Neuronal stem cell (in vitro differentiated cells): ENCODE results near the gene SLC25A22.

Experiments
- DNase-seq: peaks from one replicate; pipeline ENCODE4 v3.0.0-alpha.2; 2013; ENCODE audit warnings: low spot score
- H2AFZ ChIP-seq: one replicate; pipeline ENCODE4 v1.6.1; 2013; ENCODE audit warnings: mild to moderate bottlenecking, low read length, inconsistent platforms
- H2AK5ac ChIP-seq: 2 replicates; pipeline ENCODE4 v1.6.1; 2013; ENCODE audit warnings: low read depth, mild to moderate bottlenecking, inconsistent platforms, low read length, moderate library complexity, mixed read lengths
- H2BK120ac ChIP-seq: 2 replicates; pipeline ENCODE4 v1.6.1; 2013; ENCODE audit warnings: low read depth, mild to moderate bottlenecking, inconsistent platforms, low read length, moderate library complexity, mixed read lengths
- H2BK12ac ChIP-seq: one replicate; pipeline ENCODE4 v1.6.1; 2013; ENCODE audit warnings: low read length, inconsistent platforms
- H2BK15ac ChIP-seq: 2 replicates; pipeline ENCODE4 v1.6.1; 2013; ENCODE audit warnings: mild to moderate bottlenecking, low read length, inconsistent platforms, mixed read lengths
- H2BK5ac ChIP-seq: one replicate; pipeline ENCODE4 v1.6.1; 2013; ENCODE audit warnings: inconsistent platforms, mild to moderate bottlenecking, low read length, moderate library complexity
- H3K14ac ChIP-seq: one replicate; pipeline ENCODE4 v1.6.1; 2013; ENCODE audit warnings: low read length, inconsistent platforms
- H3K18ac ChIP-seq: 2 replicates; pipeline ENCODE4 v1.6.1; 2013; ENCODE audit warnings: low read length, inconsistent platforms
- H3K23ac ChIP-seq: 2 replicates; pipeline ENCODE4 v1.6.1; 2013; ENCODE audit warnings: low read depth, mild to moderate bottlenecking, mixed read lengths, low read length, inconsistent platforms; ENCODE audit not compliant: poor library complexity
- H3K27ac ChIP-seq: replicated peaks from 3 replicates; pipeline ENCODE4 v1.5.1; 2013; ENCODE audit warnings: low read length, inconsistent platforms
- H3K27me3 ChIP-seq, 3 experiments: 2 replicates each; pipeline ENCODE4 v1.6.1; 2013; ENCODE audit warnings: low read length in 3 of 3, mild to moderate bottlenecking in 2 of 3, inconsistent platforms in 1 of 3, low read depth in 1 of 3, mixed read lengths in 1 of 3, moderate library complexity in 1 of 3; ENCODE audit not compliant: control insufficient read depth in 3 of 3, insufficient read depth in 3 of 3
- H3K36me3 ChIP-seq, 2 donors: replicated peaks in 1 of 2; 2 replicates each; pipeline ENCODE4 v1.6.1; 2013; ENCODE audit warnings: low read length in 2 of 2; ENCODE audit not compliant: control insufficient read depth in 2 of 2, insufficient read depth in 2 of 2
- H3K4ac ChIP-seq: 2 replicates; pipeline ENCODE4 v1.6.1; 2013; ENCODE audit warnings: inconsistent platforms, mild to moderate bottlenecking, low read length, moderate library complexity
- H3K4me1 ChIP-seq, 2 donors: 1 replicate in 1 of 2; 2 replicates in 1 of 2; pipeline ENCODE4 v1.6.1; 2013; ENCODE audit warnings: low read length in 2 of 2, low read depth in 1 of 2; ENCODE audit not compliant: control insufficient read depth in 2 of 2, insufficient read depth in 1 of 2
- H3K4me2 ChIP-seq: one replicate; pipeline ENCODE4 v1.6.1; 2013; ENCODE audit warnings: mild to moderate bottlenecking, low read length, inconsistent platforms; ENCODE audit not compliant: insufficient read depth, poor library complexity, severe bottlenecking
- H3K4me3 ChIP-seq, 2 donors: 2 replicates each; pipeline ENCODE4 v1.5.1; 2013; ENCODE audit warnings: low read length in 2 of 2, mild to moderate bottlenecking in 2 of 2, inconsistent platforms in 1 of 2, moderate library complexity in 1 of 2
- H3K79me1 ChIP-seq: one replicate; pipeline ENCODE4 v1.6.1; 2013; ENCODE audit warnings: low read depth, mild to moderate bottlenecking, inconsistent platforms, low read length, moderate library complexity
- H3K9ac ChIP-seq: one replicate; pipeline ENCODE4 v1.6.1; 2013; ENCODE audit warnings: mild to moderate bottlenecking, low read depth, low read length, inconsistent platforms; ENCODE audit not compliant: poor library complexity
- H3K9me3 ChIP-seq, 2 donors: replicated peaks in 1 of 2; 2 replicates each; pipeline versions ENCODE3 to v1.6.1; 2013; ENCODE audit warnings: low read length in 2 of 2, mild to moderate bottlenecking in 2 of 2, inconsistent platforms in 1 of 2, low read depth in 1 of 2, mixed read lengths in 1 of 2, moderate library complexity in 1 of 2; ENCODE audit not compliant: control insufficient read depth in 2 of 2, insufficient read depth in 1 of 2
- H4K8ac ChIP-seq: one replicate; pipeline ENCODE4 v1.6.1; 2013; ENCODE audit warnings: low read depth, mild to moderate bottlenecking, inconsistent platforms, low read length, moderate library complexity
- H4K91ac ChIP-seq: one replicate; pipeline ENCODE4 v1.6.1; 2013; ENCODE audit warnings: low read length, low read depth, mild to moderate bottlenecking, inconsistent platforms; ENCODE audit not compliant: poor library complexity
- WGBS, 2 donors: extraction: QIAGEN DNeasy Blood & Tissue Kit; methylation state at CpG; one replicate each; pipeline ENCODE4 v1.1.7; 2013; ENCODE audit warnings: missing lambda C conversion rate in 2 of 2, mixed read lengths in 1 of 2; ENCODE audit not compliant: insufficient read length in 2 of 2, insufficient replicate concordance in 1 of 2; ENCODE audit errors: extremely low coverage in 2 of 2; 5-methylcytosine and 5-hydroxymethylcytosine counted together

Gene SLC25A22

GRCh38 chr11:777288-778255 is 20.5 kb downstream of the SLC25A22 start, which contains the start of gene GATD1:
Gene GATD1, minus strand, starts transcription at chr11:777487. Its CDS starts 25 bp downstream, at chr11:777462.
- WGBS, 2 donors, result no CpG with 5 or more reads among the region's 110 CpGs
- H3K27me3 ChIP-seq, result no peaks in the 10 kb centered on the region

GRCh38 chr11:776561-777287 is 21.4 kb downstream of the SLC25A22 start:
- Histone ChIP-seq H3K4ac (peak overlapping the region; percentile 84), H3K4me1 (peaks cover 8 to 19% of the 10 kb centered on the region in 2 donors), H3K18ac (peak overlapping the region; percentile 99), H4K91ac (peak overlapping the region; percentile 89), H3K14ac (peak overlapping the region; percentile 90), H2BK120ac (peak overlapping the region; percentile 72), H3K27me3 (no peaks in the 10 kb centered on the region), H2BK15ac (peak overlapping the region; percentile 26), H3K27ac (peak overlapping the region; percentile 86), H4K8ac (no peak overlapping the region), H3K36me3 (peaks cover 15 to 55% of the 10 kb centered on the region in 2 donors), H2BK12ac (no peak overlapping the region), H2AK5ac (peak overlapping the region; percentile 98), H3K79me1 (peaks cover 24% of the 10 kb centered on the region), H2AFZ (peak overlapping the region; percentile 97), H3K23ac (peak overlapping the region; percentile 99), H3K4me2 (peak overlapping the region; percentile 93), H2BK5ac (peak overlapping the region; percentile 90), H3K9ac (peak overlapping the region; percentile 98), H3K4me3 (peak overlapping the region; percentile 61 to 97), H3K9me3 (no peaks in the 10 kb centered on the region)
- DNase-seq, result no peak
- no CpG with 5 or more reads among the region's 65 CpGs for WGBS, 2 donors

More at GRCh38 chr11:777288-778255, 20.5 kb downstream of the SLC25A22 start, which contains the start of gene GATD1:
- Histone ChIP-seq H4K8ac (no peak within 1 kb of the TSS), H2BK120ac (peak within 1 kb of the TSS; percentile 72), H3K4me2 (peak within 1 kb of the TSS; percentile 93), H3K14ac (peak within 1 kb of the TSS; percentile 97), H3K4me3 (peak within 1 kb of the TSS; percentile 61 to 97), H2BK15ac (peak within 1 kb of the TSS; percentile 89), H3K4me1 (peaks cover 6 to 19% of the 10 kb centered on the region in 2 donors), H2AFZ (peak within 1 kb of the TSS; percentile 97), H2BK12ac (peak within 1 kb of the TSS; percentile 58), H2BK5ac (peak within 1 kb of the TSS; percentile 90), H3K23ac (peak within 1 kb of the TSS; percentile 99), H3K9ac (peak within 1 kb of the TSS; percentile 98), H3K9me3 (no peaks in the 10 kb centered on the region), H3K18ac (peak within 1 kb of the TSS; percentile 99), H2AK5ac (peak within 1 kb of the TSS; percentile 98), H3K4ac (peak within 1 kb of the TSS; percentile 89), H3K27ac (peak within 1 kb of the TSS; percentile 86), H3K36me3 (peaks cover 14 to 46% of the 10 kb centered on the region in 2 donors), H3K79me1 (peaks cover 26% of the 10 kb centered on the region), H4K91ac (peak within 1 kb of the TSS; percentile 89)
- peak; percentile 93 for DNase-seq

GRCh38 chr11:776263-776560 is 21.9 kb downstream of the SLC25A22 start:
- Histone ChIP-seq H3K4me2 (peak overlapping the region; percentile 93), H3K27ac (no peak overlapping the region), H3K14ac (no peak overlapping the region), H2BK12ac (no peak overlapping the region), H3K9me3 (no peaks in the 10 kb centered on the region), H4K8ac (no peak overlapping the region), H3K36me3 (peaks cover 15 to 60% of the 10 kb centered on the region in 2 donors), H2AFZ (no peak overlapping the region), H4K91ac (no peak overlapping the region), H2BK5ac (peak overlapping the region; percentile 90), H3K79me1 (peaks cover 26% of the 10 kb centered on the region), H3K4me3 (peak overlapping the region; percentile 61 to 90), H2BK120ac (peak overlapping the region; percentile 72), H2BK15ac (no peak overlapping the region), H3K4ac (peak overlapping the region; percentile 84), H3K4me1 (peaks cover 8 to 19% of the 10 kb centered on the region in 2 donors), H3K23ac (no peak overlapping the region), H3K27me3 (no peaks in the 10 kb centered on the region), H3K9ac (no peak overlapping the region), H3K18ac (peak overlapping the region; percentile 96), H2AK5ac (peak overlapping the region; percentile 98)
- DNase-seq, result no peak
- WGBS, 2 donors, result no CpG with 5 or more reads among the region's 11 CpGs
